GM12878 (cell line): ENCODE results near the gene MAPKAP1.

Experiments
- CEBPB ChIP-seq, 2 experiments: fragments of 150-350 bp in 1 of 2; IDR thresholded peaks; 2 replicates each; pipeline ENCODE4 v1.6.1; 2012 to 2014; ENCODE audit warnings: low read depth in 2 of 2, low read length in 2 of 2, borderline replicate concordance in 1 of 2, inconsistent platforms in 1 of 2
- CREB1 ChIP-seq: IDR thresholded peaks from 2 replicates; pipeline ENCODE4 v1.6.1; 2012; ENCODE audit warnings: low read depth, mild to moderate bottlenecking, inconsistent platforms
- CTCF ChIP-seq, 3 experiments: IDR thresholded peaks in 2 of 3; conservative IDR thresholded peaks in 1 of 3; 2 replicates each; pipeline ENCODE4 v1.5.1; 2011; ENCODE audit warnings: low read depth in 3 of 3, low read length in 3 of 3, mild to moderate bottlenecking in 3 of 3, control low read depth in 2 of 3, moderate library complexity in 2 of 3, inconsistent platforms in 1 of 3, mixed read lengths in 1 of 3; ENCODE audit not compliant: control insufficient read depth in 2 of 3, insufficient read depth in 1 of 3; ENCODE audit errors: extremely low read depth in 1 of 3
- MTA2 ChIP-seq: fragments of 450-650 bp; IDR thresholded peaks from 2 replicates; pipeline ENCODE4 v1.6.1; 2016; ENCODE audit warnings: low read depth, mild to moderate bottlenecking, moderate library complexity
- SIN3A ChIP-seq: IDR thresholded peaks from 2 replicates; pipeline ENCODE4 v1.6.1; 2012; ENCODE audit warnings: low read depth, low read length, improper control_type of control experiment
- TAF1 ChIP-seq: IDR thresholded peaks from 2 replicates; pipeline ENCODE4 v1.6.1; 2011; ENCODE audit warnings: mild to moderate bottlenecking, low read depth, low read length, borderline replicate concordance
- ZNF24 ChIP-seq: fragments of 450-650 bp; IDR thresholded peaks from 2 replicates; pipeline ENCODE4 v1.6.1; 2017; ENCODE audit warnings: antibody characterized with exemption, mild to moderate bottlenecking
- ZNF274 ChIP-seq: IDR thresholded peaks from one replicate; pipeline ENCODE4 v1.8.0; 2011; ENCODE audit not compliant: insufficient read length, insufficient read depth
- TF ChIP-seq, protein P1 (sequence below): IDR thresholded peaks from 2 replicates; pipeline ENCODE4 v1.6.1; 2012; ENCODE audit warnings: mild to moderate bottlenecking, low read depth, low read length

DNA sequence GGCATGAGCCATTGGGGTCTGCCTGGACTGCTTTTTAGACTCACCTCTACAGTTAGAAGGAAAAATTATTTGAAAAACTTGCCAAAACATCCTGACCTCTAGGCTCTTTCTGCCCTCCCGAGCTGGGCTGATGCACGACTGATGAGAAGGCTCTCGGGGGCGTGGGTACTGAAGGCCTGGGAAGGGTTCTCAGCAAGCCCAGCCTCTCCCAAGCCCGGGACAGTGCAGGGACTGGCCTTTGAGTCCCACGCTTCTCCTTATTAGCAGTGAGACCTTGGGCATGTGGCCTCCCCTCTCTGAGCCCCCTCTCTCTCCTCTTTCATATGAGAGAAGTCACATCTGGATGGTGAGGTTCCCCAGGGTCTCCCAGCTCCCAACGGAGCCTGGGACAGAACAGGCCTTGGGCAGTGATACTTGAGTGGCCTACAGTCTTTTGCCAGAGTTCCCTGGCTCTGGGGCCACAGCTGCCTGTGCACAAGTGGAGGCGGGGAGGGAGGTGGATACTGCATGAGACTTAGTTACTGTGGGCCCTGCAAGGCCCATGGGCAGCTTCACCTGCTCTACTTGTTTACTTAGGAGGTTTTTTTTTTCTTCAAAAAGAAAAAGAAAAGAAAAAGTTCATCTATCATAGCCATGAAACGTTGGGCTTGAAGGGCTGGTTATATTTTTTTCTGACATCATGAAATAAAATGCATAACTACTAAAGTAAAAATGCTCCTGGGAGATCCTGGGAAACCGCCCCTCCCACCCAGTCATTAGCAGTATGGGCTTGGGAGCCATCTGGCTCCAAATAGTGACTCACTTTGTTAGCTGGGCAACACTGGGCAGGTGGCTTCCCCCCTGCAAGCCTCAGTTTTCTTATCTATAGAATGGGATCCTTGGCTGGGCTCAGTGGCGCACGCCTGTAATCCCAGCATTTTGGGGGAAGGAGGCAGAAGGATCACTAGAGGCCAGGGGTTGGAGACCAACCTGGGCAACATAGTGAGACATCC, 306.0 kb downstream of the MAPKAP1 start:
- TF ChIP-seq ZNF274 (no peak), MTA2 (no peak), ZNF24 (no peak), SIN3A (no peak), CREB1 (no peak), CEBPB (IDR thresholded peaks at IDR 0.05; ENCODE audit: borderline replicate concordance in 1 of 2, low read depth in 2 of 2, low read length in 2 of 2) (no peak), CTCF (IDR thresholded peaks at IDR 0.05 in 2 of 3, conservative IDR thresholded peaks at IDR 0.05 in 1 of 3; ENCODE audit: control insufficient read depth in 2 of 3, extremely low read depth in 1 of 3, insufficient read depth in 1 of 3, low read depth in 3 of 3, low read length in 3 of 3) (no peak), TAF1 (no peak)
- TF ChIP-seq, protein P1, sequence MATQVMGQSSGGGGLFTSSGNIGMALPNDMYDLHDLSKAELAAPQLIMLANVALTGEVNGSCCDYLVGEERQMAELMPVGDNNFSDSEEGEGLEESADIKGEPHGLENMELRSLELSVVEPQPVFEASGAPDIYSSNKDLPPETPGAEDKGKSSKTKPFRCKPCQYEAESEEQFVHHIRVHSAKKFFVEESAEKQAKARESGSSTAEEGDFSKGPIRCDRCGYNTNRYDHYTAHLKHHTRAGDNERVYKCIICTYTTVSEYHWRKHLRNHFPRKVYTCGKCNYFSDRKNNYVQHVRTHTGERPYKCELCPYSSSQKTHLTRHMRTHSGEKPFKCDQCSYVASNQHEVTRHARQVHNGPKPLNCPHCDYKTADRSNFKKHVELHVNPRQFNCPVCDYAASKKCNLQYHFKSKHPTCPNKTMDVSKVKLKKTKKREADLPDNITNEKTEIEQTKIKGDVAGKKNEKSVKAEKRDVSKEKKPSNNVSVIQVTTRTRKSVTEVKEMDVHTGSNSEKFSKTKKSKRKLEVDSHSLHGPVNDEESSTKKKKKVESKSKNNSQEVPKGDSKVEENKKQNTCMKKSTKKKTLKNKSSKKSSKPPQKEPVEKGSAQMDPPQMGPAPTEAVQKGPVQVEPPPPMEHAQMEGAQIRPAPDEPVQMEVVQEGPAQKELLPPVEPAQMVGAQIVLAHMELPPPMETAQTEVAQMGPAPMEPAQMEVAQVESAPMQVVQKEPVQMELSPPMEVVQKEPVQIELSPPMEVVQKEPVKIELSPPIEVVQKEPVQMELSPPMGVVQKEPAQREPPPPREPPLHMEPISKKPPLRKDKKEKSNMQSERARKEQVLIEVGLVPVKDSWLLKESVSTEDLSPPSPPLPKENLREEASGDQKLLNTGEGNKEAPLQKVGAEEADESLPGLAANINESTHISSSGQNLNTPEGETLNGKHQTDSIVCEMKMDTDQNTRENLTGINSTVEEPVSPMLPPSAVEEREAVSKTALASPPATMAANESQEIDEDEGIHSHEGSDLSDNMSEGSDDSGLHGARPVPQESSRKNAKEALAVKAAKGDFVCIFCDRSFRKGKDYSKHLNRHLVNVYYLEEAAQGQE, result no peak
